NCI-H526 (cell line): ENCODE results near the gene USF2.
"Not testable (repeated sequence)": the region's sequence is repeated elsewhere in the genome, so short reads cannot be mapped to it uniquely, and the experiment has no call there.

Experiments
- DNase-seq, 2 experiments: peaks; one replicate each; lab custom pipeline; 2025; lab: John Stamatoyannopoulos, UW

USF2 gene

GRCh38 chr19:35268536-35269437 lies at the start of gene USF2:
Gene USF2 (plus strand): TSS chr19:35268962. CDS start chr19:35269102, 140 bp downstream.
- peak; percentile 64 to 93 for DNase-seq

DNA sequence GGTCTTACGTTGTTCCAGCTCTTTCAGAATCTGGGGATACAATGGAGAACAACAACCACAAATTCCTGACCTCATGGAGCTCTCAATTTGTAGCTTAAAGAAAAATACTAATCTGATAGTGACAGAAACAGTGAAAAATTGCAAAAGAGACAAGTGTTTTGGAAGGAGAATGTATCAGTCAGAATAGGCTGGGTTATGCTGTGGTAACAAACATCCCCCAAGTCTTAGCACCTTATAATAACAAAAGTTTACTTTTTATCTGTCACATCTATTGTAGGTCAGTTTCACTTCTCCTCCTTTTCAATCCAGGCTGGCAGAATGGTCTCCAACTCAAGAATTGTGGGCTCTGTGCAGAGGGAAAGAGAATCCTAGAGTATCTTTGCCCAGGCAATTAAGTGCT lies 49.8 kb upstream of the USF2 start:
- DNase-seq, result no peak

DNA sequence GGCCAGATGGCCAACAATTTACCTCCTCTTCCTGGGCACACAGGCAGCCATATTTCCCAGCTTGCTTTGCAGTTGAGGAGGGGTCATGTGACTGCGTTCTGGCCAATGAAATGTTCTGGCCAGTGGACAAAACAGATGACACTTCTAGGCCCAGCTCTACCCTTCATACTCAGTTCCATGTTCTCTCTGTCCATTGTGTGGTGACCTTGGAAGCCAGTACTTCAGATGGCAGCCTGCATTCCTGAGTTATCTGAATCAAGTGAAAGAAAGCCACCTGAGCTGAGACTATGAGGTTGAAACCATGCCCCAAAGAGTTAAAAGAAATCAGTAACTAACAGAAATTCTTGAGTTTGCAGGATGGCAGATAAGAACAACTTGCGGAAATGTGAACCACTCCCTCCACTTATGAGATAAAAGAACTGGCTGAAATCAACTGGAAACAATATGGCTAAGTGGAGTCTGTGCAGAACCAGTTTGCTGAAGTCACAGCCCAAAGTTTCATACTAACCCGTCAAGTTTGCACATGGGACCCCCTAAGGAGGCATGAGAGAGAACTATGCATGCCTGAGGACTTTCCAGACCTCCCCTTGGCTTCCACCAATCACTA lies 48.3 kb upstream of the USF2 start:
- no peak for DNase-seq

DNA sequence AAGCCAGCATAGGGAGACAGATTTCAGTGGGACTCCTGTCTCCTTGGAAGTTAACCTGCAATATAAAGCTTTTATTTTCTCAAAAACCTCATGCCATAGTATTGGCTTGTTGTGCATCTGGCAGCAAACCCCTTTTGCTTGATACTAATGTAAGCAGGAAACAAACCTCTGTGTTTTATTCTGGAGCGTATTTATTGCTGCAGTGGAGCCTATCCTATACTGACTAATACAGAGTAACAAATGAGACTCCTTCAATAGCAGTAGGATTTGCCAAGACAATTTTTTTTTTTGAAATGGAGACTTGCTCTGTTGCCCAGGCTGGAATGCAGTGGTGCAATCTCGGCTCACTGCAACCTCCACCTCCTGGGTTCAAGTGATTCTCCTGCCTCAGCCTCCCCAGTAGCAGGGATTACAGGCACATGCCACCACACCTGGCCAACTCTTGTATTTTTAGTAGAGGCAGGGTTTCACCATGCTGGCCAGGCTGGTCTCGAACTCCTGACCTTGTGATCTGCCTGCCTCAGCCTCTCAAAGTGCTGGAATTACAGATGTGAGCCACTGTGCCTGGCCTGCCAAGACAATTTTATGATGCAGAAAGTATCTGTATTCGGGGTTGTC lies 47.7 kb upstream of the USF2 start:
- not testable (repeated sequence) for DNase-seq

- no peak for DNase-seq
Measured at GRCh38 chr19:35222373-35223015, 46.3 kb upstream of the USF2 start.

DNA sequence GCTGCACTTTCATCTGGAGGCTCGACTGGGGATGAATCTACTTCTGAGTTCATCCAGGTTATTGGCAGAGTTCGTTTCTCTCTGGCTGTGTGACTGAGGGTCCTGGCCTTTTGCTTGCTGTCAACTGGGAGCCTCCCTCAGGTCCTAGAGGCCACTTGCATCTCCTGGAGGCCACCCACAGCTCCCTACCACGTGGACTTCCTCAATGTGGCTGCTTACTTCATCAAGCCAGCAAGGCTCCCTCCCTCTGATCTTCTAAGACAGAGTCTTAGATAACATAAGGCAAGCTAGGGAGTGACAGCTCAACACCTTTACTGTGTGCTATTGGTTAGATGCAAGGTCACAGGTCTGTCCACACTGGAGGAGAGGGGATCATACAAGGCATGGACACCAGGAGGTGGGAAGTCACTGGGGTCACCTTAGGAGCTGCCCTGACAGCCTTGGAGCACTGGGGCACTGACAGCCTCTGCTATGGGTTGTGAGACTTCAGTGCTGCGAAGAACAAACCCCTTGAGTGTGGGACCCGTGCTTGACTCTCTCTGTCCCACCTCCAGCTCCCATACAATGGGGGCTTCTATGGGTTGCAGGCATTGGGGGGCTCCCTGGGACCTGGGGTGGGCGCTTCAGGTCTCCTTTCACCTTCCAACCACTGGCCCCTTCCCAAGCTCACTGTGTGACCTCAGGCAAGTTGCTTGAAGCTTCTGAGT lies 45.5 kb upstream of the USF2 start:
- no peak for DNase-seq

DNA sequence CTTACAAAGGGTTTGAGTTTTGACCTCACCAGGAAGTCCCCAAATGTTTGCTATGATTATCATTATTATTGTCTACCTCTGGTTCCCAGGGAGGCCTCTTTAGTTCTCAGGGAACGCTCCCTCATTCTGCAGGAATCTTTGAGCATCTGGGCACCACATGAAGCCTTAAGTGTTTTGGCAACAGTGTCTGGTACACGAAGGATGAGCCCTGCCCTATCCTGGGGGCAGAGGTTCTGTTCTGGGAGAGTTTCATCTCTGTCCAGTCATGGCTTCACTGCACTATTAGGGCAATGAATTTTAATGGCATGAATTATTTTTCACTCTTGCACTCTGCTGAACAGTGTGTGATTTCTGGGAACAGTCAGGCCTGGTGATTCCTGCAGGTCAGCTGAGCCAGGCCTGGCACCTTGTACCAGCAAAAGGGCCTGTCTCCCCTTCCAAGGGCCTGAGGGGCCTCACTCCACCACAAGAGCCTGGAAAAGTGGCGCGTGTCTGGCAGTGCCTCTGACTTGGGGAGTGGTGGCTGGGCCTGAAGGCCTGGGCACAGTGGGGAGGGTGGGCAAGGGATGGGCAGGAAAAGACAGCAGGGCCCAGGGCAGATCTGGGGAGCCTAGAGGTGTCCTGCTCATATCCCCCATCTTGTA lies 44.8 kb upstream of the USF2 start:
- DNase-seq, result no peak

GRCh38 chr19:35224681-35225571 lies 43.8 kb upstream of the USF2 start:
- no peak for DNase-seq

DNA sequence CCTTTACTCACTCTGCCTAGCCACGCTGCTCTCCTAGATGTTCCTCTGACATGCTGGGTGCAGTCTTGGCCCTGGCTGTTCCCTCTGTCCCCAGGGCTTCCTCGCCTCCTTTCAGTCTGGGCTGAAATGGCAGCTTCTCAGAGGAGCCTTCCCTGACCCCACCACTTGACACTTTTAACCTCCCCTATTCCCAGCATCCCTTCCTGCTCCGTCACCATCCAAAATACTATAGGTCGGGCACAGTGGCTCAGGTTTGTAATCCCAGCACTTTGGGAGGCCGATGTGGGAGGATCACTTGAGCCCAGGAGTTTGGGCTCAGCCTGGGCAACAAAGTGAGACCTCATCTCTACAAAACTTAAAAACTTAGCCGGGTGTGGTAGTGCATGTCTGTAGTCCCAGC lies 42.8 kb upstream of the USF2 start:
- no peak for DNase-seq

GRCh38 chr19:35226748-35227147 lies 42.0 kb upstream of the USF2 start:
- no peak for DNase-seq

- DNase-seq, result no peak
Measured at GRCh38 chr19:35228177-35228930, 40.4 kb upstream of the USF2 start, which contains the start of gene FAM187B. Gene FAM187B (minus strand): TSS chr19:35228739. CDS start chr19:35228680, 59 bp downstream.

GRCh38 chr19:35229601-35230000 lies 39.2 kb upstream of the USF2 start:
- no peak for DNase-seq

DNA sequence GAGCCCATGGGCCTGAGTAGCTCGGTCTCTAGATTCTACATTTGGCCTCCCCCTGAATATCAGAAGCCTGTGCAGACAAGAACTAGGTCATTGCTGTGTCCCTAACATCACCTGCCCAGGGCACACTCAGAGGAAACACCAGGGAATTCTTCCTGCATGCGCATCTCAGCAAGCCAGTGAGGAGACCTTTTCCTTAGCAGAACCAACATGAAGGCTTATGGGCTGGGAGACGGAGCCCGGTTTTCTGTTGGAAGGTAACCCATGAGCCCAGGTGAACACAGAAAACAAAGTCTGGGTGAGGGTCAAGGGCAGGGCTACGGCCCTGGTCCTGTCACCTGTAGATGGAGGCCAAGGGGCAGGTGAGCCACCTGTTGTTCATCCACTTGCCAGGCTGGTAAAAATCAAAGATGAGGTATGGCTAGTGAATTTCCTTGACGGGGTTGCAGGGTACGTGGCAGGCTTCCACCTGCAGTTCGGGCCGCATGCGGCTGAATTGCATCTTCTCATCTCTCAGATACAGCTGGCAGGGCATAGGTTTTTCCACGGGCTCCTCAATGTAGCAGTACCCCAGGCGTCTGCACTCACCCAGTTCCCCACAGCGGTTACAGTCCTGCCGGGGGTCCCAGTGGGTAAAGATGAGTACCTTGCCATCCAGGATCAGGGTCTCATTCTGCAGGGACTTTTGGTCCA lies 36.7 kb upstream of the USF2 start:
- DNase-seq, result no peak

GRCh38 chr19:35232912-35233311 lies 35.9 kb upstream of the USF2 start:
- no peak for DNase-seq

DNA sequence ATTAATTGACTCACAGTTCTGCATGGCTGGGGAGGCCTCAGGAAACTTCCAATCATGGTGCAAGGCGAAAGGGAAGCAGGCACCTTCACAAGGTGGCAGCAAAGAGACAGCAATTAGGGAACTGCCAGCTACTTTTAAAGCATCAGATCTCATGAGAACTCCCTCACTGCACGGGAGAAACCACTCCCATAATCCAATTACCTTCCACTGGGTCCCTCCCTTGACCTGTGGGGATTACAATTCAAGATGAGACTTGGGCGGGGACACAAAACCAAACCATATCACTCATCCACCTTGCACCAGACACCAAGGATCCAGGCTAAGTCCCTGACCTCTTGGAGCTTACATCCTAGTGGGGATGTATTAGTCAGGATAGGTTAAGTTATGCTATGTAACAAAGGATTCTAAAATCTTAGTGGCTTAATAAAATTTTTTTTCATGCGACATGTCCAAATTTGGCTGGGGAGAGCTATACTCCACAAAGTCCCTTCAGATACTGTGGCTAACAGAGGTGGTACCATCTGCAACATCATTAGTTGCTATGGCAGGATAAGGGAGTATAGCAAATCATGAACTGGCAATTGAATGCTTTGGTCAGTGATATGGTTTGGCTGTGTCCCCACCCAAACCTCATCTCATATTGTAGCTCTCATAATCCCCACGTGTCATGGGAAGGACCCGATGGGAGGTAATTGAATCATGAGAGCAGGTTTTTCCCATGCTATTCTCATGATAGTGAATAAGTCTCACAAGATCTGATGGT lies 31.9 kb upstream of the USF2 start:
- DNase-seq, result peak in 1 of 2 experiments; percentile 38

DNA sequence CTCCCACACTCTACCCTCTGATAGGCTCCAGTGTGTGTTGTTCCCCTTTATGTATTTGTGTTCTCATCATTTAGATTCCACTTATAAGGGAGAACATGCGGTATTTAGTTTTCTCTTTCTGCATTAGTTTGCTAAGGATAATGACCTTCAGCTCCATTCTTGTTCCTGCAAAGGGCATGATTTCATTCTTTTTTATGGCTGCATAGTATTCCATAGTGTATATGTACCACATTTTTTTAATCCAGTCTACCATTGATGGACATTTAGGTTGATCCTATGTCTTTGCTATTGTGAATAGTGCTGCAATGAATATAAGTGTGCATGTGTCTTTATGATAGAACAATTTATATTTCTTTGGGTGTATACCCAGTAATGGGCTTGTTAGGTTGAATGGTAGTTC lies 29.2 kb upstream of the USF2 start:
- not testable (repeated sequence) for DNase-seq

- DNase-seq, result no peak
Measured at GRCh38 chr19:35240327-35240726, 28.4 kb upstream of the USF2 start.

DNA sequence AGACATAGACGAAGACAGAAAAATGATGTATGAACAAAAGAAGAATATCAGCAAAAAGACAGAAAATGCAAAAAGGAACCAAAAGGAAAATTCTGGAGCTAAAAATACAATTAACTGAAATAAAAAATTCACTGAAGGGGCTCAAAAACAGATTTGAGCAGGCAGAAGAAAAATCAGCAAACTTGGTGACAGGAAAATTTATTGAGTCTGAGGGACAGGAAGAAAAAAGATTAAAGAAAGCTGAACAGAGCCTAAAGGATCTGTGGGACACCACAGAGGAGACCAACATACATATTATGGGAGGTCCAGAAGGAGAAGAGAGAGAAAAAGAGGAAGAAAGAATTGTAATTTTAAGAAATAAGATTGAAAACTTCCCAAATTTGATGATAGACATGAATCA lies 27.3 kb upstream of the USF2 start:
- DNase-seq, result no peak
